Activated B cell treated with CpG ODN at 0.5 μM for 24 hours (primary cell): ENCODE results near the gene CCDC63. TPM values are rescaled to one million over a fixed set of nuclear protein-coding genes. Genes with fewer than 3 reads are reported as not detected.
A peak's percentile ranks its signal among the peaks of the same experiment; 100 is the strongest.

Experiments
- ATAC-seq: fragments of 200-7000 bp; cut with Tn5 transposase; one replicate; pipeline ENCODE4 v1.10.0; 2021; ENCODE audit warnings: low read depth, mild to moderate bottlenecking, moderate library complexity
- CTCF ChIA-PET: fragments of 350-600 bp; sonication (Branson Sonifier 250); formaldehyde crosslinking; loops from one replicate; lab custom pipeline; 2021; ENCODE audit warnings: antibody characterized with exemption; lab: Charles Lee
- POLR2A ChIA-PET: fragments of 350-600 bp; sonication (Branson Sonifier 250); formaldehyde crosslinking; loops from one replicate; lab custom pipeline; 2021; ENCODE audit warnings: antibody characterized with exemption; lab: Charles Lee
- DNase-seq: peaks from one replicate; pipeline ENCODE4 v3.0.0; 2022
- H3K27ac Mint-ChIP-seq: one replicate; pipeline ENCODE4 v1.8.0; 2020; ENCODE audit warnings: mixed read lengths
- H3K27me3 Mint-ChIP-seq: one replicate; pipeline ENCODE4 v1.8.0; 2021; ENCODE audit warnings: mixed read lengths
- H3K36me3 Mint-ChIP-seq: one replicate; pipeline ENCODE4 v1.8.0; 2021; ENCODE audit warnings: low read depth, mixed read lengths
- H3K4me1 Mint-ChIP-seq: one replicate; pipeline ENCODE4 v1.8.0; 2021; ENCODE audit warnings: mixed read lengths
- H3K4me3 Mint-ChIP-seq: one replicate; pipeline ENCODE4 v1.8.0; 2020; ENCODE audit warnings: mild to moderate bottlenecking, mixed read lengths
- H3K9me3 Mint-ChIP-seq: one replicate; pipeline ENCODE4 v1.8.0; 2020; ENCODE audit warnings: mixed read lengths
- intact Hi-C: fragments of 100-400 bp; cut with micrococcal nuclease; formaldehyde crosslinking; loops from one replicate; pipeline ENCODE4 v1.15.1; 2024
- total RNA-seq: library from RNA; stranded (reverse); gene quantifications from 2 replicates; pipeline ENCODE4 v1.2.3, GENCODE V29; 2022
- TF ChIP-seq, protein P1 (sequence below): fragments of 200-600 bp; IDR thresholded peaks from one replicate; pipeline ENCODE4 v1.8.0; 2022; ENCODE audit warnings: antibody characterized with exemption, mild to moderate bottlenecking

The CCDC63 gene
- total RNA-seq, 1 donor from 2014 or later, result not detected

DNA sequence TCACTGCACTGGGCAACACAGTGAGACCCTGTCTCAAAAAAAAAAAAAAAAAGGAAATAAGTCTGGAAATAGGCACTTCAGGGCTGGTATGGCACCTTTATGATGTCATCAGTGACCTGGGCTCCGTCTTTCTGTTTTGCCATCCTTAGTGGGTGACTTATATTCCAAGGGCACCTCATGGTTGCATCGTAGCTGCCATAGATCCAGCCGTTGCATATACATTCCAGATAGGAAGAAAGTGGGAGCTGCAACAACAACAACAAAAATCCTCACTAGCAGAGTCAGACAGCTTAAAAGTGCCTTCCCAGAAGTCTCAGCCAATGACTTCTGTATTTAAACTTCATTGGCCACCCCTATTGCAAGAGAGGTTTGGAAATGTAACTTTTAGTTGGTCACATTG lies 47.2 kb downstream of the CCDC63 start:
- TF ChIP-seq, protein P1, sequence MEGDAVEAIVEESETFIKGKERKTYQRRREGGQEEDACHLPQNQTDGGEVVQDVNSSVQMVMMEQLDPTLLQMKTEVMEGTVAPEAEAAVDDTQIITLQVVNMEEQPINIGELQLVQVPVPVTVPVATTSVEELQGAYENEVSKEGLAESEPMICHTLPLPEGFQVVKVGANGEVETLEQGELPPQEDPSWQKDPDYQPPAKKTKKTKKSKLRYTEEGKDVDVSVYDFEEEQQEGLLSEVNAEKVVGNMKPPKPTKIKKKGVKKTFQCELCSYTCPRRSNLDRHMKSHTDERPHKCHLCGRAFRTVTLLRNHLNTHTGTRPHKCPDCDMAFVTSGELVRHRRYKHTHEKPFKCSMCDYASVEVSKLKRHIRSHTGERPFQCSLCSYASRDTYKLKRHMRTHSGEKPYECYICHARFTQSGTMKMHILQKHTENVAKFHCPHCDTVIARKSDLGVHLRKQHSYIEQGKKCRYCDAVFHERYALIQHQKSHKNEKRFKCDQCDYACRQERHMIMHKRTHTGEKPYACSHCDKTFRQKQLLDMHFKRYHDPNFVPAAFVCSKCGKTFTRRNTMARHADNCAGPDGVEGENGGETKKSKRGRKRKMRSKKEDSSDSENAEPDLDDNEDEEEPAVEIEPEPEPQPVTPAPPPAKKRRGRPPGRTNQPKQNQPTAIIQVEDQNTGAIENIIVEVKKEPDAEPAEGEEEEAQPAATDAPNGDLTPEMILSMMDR, result no peak
- ChIA-PET POLR2A (no interaction called here), CTCF (interaction anchor here (0.9 to 3.5 kb wide), 7 partner anchors 10 to 419 kb away, joined by 3 to 17 read pairs (median 5); no protein-coding TSS in a partner anchor)
- DNase-seq (no peak), ATAC-seq (no peak)
- no peaks in the 10 kb centered on the region for H3K27me3 Mint-ChIP-seq
- no peaks in the 10 kb centered on the region for H3K9me3 Mint-ChIP-seq
- H3K36me3 Mint-ChIP-seq, result no peaks in the 10 kb centered on the region
- peaks cover 6% of the 10 kb centered on the region for H3K4me1 Mint-ChIP-seq
- no peak overlapping the region for H3K27ac Mint-ChIP-seq
- intact Hi-C loops, result loop anchor here (1.0 to 2.0 kb wide), 4 partner anchors 19 to 419 kb away; no protein-coding TSS in a partner anchor
- no peak overlapping the region for H3K4me3 Mint-ChIP-seq

DNA sequence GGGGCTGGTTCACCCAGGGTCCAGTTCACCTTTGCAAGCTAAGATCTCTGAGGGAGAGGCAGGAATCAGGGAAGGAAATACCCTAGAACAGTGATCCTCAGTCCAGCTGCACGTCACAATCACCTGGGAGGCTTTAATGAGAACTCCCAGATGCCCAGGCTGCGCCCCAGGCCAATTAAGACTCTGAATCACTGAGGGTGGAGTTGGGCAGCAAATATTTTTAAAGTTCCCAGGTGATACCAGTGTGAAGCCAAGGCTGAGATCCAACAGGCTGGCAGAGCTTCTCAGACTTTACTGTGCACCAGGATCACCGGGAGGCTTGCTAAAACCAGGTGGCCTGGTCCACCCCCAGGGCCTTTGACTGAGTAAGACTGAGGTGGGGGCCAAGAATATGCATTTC lies 49.8 kb downstream of the CCDC63 start:
- DNase-seq, result no peak
- TF ChIP-seq, protein P1, result no peak
- ATAC-seq, result no peak
- ChIA-PET POLR2A (no interaction called here), CTCF (interaction anchor here (0.9 to 2.9 kb wide), 4 partner anchors 11 to 403 kb away, joined by 3 to 20 read pairs (median 7); no protein-coding TSS in a partner anchor)
- H3K27me3 Mint-ChIP-seq, result no peaks in the 10 kb centered on the region
- H3K9me3 Mint-ChIP-seq, result no peaks in the 10 kb centered on the region
- peaks cover 6% of the 10 kb centered on the region for H3K4me1 Mint-ChIP-seq
- no peaks in the 10 kb centered on the region for H3K36me3 Mint-ChIP-seq
- H3K4me3 Mint-ChIP-seq, result no peak overlapping the region
- intact Hi-C loops, result no loop called here
- H3K27ac Mint-ChIP-seq, result no peak overlapping the region

DNA sequence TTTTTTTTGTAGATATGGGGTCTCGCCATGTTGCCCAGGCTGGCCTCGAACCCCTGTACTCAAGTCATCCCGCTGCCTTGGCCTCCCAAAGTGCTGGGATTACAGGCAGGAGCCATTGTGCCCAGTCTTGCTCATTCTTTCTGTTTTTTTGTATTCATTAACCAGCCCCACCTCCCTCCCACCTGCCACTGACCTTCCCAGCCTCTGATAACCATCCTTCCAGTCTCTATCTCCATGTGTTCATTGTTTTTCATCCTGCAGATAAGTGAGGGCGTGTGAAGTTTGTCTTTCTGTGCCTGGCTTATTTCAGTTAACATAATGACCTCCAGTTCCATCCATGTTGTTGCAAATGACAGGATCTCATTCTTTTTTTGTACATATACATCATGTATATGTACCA lies 54.6 kb downstream of the CCDC63 start:
- Mint-ChIP-seq H3K36me3 (no peaks in the 10 kb centered on the region), H3K9me3 (no peaks in the 10 kb centered on the region), H3K4me3 (no peak overlapping the region), H3K27ac (no peak overlapping the region), H3K27me3 (no peaks in the 10 kb centered on the region), H3K4me1 (peaks cover 5% of the 10 kb centered on the region)
- ChIA-PET CTCF (no interaction called here), POLR2A (no interaction called here)
- intact Hi-C loops, result no loop called here
- ATAC-seq (no peak), DNase-seq (no peak)
- TF ChIP-seq, protein P1, result no peak

DNA sequence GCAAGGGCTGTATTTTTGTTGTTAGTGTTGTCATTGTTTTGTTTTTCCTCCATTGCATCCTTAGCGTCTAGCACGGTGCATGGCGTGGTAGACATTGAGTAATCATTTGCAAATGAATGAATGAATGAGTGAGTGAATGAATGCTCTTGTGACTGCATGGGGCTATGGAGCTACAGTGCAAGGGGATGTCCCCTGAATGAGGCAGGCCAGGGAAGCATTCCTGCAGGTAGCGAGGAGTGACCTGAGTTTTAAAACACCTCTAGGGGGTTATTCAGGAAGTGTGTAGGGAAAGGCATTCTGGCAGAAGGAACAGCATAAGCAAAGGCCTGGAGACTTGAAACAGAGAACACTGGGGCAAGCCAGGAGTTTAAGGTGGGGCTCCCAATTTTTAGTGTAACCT lies 56.7 kb downstream of the CCDC63 start:
- Mint-ChIP-seq H3K36me3 (no peaks in the 10 kb centered on the region), H3K4me3 (no peak overlapping the region), H3K4me1 (peaks cover 18% of the 10 kb centered on the region), H3K27me3 (no peaks in the 10 kb centered on the region), H3K27ac (no peak overlapping the region), H3K9me3 (no peaks in the 10 kb centered on the region)
- ChIA-PET POLR2A (interaction anchor here (0.7 kb wide), 1 partner anchor 491 kb away, joined by 6 read pairs; no protein-coding TSS in a partner anchor), CTCF (no interaction called here)
- TF ChIP-seq, protein P1, result no peak
- intact Hi-C loops, result no loop called here
- ATAC-seq (no peak), DNase-seq (no peak)

DNA sequence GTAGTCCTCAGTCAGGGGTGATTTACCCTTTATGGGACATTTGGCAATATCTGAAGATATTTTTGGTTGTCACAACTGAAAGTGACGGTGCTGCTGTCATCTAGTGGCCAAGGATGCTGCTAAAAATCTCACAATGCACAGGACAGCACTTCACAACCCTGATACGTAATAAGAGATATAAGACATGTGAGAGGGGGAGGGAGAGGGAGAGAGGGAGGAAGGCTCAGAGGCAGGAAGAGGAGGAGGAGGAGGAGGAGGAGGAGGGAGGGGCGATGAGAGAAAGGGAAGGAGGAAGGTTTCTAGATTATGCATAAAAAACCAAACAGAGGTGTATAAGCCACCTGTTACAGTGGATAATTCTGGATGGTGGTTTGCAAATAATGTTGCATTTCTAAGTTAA lies 59.3 kb downstream of the CCDC63 start:
- Mint-ChIP-seq H3K36me3 (no peaks in the 10 kb centered on the region), H3K27ac (no peak overlapping the region), H3K4me3 (no peak overlapping the region), H3K4me1 (peaks cover 21% of the 10 kb centered on the region), H3K27me3 (no peaks in the 10 kb centered on the region), H3K9me3 (no peaks in the 10 kb centered on the region)
- intact Hi-C loops, result no loop called here
- POLR2A ChIA-PET, result interaction anchor here (1.0 kb wide), 1 partner anchor 37 kb away, joined by 4 read pairs; no protein-coding TSS in a partner anchor
- TF ChIP-seq, protein P1, result no peak
- DNase-seq (no peak), ATAC-seq (peak; percentile 34)
- CTCF ChIA-PET, result interaction anchor here (1.0 kb wide), 1 partner anchor 10 kb away, joined by 4 read pairs; no protein-coding TSS in a partner anchor
